Uterus (tissue), 2 donors: ENCODE measurements around the gene AAK1.

Experiments
- POLR2A ChIP-seq, 2 donors: fragments of 450-650 bp; IDR thresholded peaks; one replicate each; pipeline ENCODE4 v1.6.1; 2016; ENCODE audit warnings: antibody characterized with exemption in 2 of 2, mild to moderate bottlenecking in 1 of 2, moderate library complexity in 1 of 2
- TF ChIP-seq, protein P1 (sequence below), 4 experiments: fragments of 200-600 bp in 2 of 4; fragments of 450-650 bp in 2 of 4; sonication (generic) in 2 of 4; IDR thresholded peaks; one replicate each; pipeline ENCODE4 v1.5.1; 2016 to 2019; ENCODE audit warnings: antibody characterized with exemption in 4 of 4, mild to moderate bottlenecking in 2 of 4, moderate library complexity in 1 of 4

DNA sequence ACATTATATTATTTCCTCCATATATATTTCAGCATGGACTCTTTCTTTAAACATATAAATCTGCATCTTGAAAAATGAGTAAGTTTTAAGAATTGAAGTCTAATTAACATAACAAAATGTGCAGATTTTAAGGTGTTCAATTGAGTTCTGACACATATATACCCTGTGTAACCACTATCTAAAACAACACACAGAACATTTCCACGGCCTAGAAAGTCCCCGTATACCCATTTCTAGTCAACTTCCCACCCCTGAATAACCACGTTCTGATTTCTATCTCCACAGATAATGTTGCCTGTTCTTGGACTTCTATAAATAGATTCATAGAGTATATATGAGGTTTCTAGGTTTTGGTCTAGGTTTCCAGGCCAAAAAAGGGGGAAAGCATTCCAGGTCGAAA is 87.5 kb downstream of the AAK1 start:
- TF ChIP-seq, protein P1, sequence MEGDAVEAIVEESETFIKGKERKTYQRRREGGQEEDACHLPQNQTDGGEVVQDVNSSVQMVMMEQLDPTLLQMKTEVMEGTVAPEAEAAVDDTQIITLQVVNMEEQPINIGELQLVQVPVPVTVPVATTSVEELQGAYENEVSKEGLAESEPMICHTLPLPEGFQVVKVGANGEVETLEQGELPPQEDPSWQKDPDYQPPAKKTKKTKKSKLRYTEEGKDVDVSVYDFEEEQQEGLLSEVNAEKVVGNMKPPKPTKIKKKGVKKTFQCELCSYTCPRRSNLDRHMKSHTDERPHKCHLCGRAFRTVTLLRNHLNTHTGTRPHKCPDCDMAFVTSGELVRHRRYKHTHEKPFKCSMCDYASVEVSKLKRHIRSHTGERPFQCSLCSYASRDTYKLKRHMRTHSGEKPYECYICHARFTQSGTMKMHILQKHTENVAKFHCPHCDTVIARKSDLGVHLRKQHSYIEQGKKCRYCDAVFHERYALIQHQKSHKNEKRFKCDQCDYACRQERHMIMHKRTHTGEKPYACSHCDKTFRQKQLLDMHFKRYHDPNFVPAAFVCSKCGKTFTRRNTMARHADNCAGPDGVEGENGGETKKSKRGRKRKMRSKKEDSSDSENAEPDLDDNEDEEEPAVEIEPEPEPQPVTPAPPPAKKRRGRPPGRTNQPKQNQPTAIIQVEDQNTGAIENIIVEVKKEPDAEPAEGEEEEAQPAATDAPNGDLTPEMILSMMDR (IDR thresholded peaks at IDR 0.05): no peak
- TF ChIP-seq POLR2A (IDR thresholded peaks at IDR 0.05): no peak
